GM18873 (cell line): ENCODE results near the gene CRTAC1.

Experiments used
- ATAC-seq: cut with Tn5 transposase; IDR thresholded peaks from one replicate; pipeline ENCODE4 v1.9.1; 2021; ENCODE audit warnings: mild to moderate bottlenecking, moderate library complexity, moderate number of reproducible peaks; ENCODE audit not compliant: unreplicated experiment, low FRiP score

Gene CRTAC1

DNA sequence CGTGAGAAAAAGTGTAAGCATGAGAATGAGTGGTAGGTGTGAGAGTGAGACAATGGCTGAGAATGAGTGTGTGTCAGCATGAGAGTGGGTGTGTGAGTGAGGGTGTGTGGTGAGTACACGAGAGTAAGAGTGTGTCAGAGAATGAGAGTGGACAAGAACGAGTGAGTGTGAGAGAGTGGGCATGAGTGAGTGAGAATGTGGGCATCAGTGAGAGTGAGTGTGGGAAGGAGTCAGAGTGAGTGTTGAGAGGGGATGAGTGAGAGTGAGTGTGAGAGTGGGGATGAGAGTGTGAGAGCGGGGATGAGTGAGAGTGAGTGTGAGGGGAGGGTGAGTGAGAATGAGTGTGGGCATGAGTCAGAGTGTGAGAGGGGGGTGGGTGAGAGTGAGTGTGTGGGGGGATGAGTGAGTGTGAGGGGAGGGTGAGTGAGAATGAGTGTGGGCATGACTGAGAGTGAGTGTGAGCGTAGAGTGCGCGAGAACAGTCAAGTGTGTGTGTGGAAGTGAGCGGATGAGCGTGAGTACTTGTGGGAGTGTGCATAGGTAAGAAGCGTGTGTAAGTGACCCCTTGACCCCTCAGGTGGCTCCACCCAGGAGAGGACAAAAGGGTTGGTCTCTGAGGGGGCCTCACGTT, 105.0 kb downstream of the CRTAC1 start:
- no peak for ATAC-seq

DNA sequence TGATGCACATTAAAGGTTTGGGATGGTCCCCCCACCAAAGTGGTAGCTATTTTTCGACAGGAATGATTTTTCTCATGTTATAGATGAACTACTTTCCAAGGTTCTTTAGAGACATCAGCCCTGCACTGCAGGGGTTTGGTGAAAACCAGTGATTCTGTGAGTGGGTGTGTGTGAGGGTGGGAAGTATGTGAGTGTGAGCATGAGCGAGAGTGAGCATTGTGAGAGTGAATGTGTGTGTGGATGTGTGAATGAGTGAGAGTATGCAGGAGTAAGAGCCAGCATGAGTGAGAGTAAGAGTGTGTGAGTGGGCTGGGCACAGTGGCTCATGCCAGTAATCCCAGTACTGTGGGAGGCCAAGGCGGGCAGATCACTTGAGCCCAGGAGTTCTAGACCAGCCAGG, 105.7 kb downstream of the CRTAC1 start:
- no peak for ATAC-seq

DNA sequence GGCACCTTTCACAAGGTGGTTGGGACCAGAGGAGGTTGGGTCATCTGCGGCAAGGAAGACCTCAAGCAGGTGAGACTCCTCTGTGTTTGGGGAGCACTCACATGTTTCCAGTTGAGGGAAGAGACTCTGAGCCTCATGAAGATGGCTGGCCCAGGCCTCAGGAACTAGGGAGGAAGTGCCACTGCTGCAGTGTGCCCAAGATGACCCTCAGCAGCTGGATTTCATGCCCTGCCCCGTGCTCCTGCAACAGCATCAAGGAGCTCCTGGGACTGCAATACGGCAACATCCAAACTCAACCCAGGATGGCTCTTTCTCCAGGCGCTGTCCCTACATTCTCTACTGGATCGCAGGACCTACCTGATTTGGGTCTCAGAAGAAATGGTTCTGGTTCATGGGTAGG, 106.9 kb downstream of the CRTAC1 start:
- ATAC-seq = no peak

DNA sequence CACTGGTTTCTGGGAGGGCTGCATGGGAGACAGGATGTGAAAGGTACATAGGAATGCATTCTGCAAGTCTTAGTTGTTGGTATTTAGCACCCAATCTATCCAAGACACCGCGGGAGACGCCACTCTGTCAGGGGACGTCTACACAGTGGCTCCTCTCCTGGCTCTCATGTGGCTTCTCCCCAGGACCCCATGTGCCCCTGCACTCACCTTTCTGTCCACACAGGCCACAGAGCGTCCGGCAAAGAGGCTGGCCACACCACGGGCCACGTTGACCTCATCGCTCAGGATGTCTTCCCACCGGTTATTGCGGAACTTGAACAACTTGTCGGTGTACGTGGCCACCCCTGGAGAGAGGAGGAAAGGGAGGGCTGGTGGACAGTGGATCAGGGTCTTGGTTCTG, 107.4 kb downstream of the CRTAC1 start:
- ATAC-seq = no peak

DNA sequence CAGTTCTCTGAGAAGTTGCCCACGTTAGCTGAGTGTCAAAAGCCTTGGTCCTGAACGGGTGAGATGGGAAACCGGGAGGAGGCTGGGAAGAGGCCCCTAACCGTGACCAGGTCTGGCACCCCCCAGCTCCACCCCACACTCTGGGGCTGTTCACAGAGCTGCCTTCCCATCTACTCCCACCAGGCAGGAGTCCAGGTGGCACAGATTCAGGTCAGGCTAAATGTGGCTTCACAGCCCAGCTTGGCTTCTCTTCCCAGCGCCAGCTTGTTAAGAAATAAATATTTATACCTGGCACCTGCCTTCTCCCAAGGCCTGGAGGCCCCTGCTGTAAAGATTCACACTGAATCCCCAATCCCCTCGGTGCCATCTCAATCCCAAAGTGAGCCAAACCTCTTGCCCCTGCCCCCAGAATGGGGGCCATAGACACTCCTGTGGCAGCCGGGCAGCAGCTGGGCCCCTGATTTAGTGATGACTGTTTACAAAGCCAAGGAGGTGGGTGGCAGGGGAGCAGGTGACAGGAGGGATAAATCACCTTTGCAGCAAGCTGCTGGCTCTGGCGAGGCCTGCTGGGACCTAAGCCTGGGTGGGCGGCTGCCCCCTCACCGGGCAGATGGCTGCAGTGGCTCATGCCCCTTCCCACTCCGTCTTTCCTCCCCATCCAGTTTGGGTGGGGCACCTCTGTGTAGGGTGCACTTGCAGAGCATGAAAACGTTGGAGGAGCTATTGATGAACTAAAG, 108.2 kb downstream of the CRTAC1 start:
- ATAC-seq = no peak

DNA sequence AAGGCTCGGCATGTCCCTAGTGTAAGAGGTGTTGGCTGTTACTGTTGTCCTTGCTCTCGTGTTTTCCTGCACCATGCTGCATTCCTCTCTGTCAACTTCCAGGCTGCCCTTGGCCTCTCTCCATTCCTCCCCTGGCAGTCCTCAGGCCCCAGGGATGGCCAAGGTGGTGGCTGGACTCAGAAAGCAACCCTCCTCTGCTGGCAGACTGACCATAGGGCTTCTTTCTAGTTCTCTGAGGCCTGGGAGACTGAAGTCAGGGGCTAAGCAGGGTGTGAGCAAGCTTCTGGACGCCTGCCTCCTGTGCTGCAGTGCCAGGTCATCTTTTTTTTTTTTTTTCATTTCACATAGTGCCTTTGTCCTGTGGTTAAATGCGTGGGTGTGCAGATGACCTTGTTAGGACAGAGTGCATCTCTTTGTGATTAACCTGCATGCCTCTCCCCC, 108.8 kb downstream of the CRTAC1 start:
- ATAC-seq = no peak

DNA sequence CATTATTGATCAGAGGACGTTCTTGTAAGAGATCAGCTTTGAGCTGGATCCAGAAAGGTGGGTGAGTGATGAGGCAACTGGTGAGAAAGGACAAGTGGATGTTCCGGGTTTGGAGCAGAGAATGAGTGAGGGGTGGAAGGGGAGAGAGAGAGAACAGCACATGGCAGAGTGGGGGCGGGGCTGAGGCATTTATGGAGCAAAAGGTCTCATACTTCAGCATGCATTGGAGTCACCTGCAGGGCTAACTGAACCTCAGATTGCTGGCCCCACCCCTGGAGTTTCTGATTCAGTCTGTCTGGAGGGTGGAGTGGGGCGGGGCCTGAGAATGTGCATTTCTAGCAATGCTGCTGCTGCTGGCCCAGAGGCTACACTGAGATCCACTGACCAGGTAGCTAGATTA, 109.6 kb downstream of the CRTAC1 start:
- ATAC-seq = no peak

DNA sequence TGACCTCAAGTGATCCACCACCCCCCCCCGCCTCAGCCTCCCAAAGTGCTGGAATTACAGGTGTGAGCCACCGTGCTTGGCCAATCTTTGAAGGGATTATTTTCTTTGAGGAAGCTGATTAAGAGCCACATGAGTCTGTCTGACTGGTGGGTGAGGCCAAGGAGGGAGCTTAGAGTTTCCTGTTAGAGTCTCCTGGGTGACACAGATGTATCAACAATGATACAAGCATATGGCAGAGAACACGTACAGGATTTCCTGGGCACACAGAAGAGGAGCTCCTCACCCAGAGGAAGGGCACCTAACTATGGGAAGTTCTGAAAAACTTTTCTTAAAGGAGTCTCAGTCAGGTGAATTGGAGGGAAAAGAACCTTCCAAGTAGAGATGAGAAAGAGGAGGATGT, 111.4 kb downstream of the CRTAC1 start:
- no peak for ATAC-seq

DNA sequence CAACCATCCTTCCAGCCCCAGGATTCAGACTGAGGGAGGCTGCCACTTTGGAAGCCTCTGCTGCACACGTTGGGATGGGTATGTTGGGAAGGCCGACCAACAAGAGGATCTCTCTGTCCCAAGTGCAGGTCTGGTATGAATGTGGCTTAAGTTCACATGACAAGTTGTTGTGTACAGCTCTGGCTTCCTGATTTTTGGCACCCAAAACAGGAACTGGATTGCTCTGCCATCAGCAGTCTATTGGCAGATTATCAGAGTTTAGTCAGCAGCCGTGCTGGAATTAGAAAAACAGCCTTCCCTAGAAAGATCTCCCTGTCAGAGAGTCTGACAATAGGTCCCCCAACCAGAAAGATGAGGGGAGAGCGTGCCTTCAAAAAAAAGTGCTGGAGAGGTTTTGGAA, 113.8 kb downstream of the CRTAC1 start:
- no peak for ATAC-seq

DNA sequence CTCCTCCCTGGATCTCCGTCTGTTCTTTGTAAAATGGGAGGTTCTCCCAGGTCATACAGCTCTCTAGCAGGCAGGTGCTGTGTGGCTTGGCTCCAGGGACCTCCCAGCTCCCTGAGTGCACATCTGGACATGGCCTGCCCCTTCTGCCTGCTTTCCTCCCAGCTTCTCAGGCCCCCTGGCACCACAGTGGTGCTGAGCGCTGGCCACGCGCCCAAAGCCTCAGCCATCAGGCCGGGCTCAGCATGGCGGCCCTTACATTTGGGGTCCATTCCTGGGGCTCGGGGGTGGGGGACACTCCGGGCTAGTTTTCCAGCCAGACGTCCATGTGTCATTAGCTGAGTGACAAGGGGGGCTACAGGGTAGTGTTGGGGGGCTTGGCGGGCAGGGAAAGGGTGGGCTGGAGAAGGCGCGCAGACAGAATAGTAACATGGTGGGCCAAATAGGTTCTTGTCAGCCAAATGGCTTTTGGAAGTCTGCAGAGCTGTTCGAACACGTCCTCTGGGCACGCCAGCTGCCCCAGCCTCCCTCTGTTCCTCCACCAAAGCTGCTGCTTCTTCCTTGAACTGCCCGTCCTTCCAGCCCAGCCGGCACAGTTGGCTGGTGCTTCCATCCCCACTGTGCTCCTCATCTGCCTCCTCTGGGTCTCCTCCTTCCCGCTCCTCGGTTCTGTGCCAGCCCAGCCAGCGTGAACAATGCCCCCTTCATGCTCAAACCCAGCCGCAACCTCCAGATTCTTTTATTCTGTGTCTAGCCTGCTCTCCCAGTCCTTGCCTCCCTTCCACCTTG, 114.9 kb downstream of the CRTAC1 start:
- no peak for ATAC-seq

DNA sequence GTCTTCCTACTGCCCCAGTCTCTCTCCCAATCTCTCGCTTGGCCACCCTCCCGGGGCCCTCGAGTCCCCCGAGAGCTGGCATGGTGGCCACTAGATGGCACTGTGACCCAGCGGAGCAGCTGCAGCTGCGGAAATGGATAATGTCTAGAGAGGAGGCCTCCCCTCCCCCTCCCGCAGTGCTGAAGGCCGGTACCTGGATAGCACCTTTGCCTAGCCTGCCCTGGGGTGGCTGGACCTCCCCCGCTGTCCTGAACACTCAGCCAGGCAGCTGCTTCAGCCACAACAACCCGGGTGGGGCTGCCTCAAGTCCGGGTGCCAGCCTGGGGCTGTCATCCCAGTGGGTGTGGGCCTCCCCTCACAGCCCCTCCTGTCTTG, 115.6 kb downstream of the CRTAC1 start:
- ATAC-seq = no peak

DNA sequence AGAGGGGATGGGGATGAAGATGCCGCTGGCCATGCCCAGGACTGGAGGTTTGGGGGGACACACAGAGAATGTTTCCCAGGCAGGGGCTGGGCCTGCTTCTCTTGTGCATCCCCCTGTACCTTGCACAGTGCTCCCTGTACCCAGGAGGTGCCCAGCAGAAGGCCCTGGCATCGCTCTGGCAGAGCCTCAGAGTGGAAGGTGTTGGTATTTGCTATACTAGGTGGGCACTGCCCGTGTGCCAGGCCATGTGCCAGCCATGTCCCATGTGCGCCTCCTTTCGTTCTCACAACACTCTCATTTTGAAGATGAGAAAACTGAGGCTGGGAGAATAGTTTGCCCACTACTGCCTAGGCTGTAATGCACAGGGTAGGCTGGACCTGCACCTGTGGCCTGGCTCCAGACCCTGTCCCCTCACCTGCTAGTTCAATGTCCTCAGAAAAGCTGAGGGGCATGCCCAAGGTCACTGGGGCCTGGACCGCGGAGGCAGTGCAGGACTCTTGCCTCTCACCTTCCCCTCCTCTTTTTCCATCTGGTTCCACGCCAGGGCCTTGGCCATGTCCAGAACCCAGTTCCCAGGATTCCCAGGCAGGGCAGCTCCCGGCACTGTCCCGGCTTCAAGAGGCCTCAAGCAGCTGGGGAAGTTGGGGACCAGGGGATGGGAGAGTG, 116.1 kb downstream of the CRTAC1 start:
- no peak for ATAC-seq

DNA sequence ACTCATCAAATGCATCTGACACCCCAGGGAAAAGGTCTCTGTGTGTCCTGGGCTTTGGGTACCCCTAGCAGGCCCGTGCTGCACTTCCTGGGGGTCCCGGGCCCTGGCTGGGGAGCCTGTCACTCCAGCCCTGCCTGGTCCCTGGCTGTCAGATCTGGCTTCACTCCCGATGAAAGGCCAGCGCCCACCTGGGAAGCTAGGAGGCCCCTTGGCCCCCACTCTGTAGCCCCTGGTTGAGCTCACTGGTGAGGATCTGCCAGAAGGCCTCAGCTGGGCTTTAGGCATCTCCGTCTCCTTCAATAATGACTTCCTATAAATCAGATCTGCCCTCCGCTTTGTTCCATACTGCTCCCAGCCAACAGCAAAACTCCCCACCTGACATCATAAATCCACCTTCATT, 116.8 kb downstream of the CRTAC1 start:
- no peak for ATAC-seq

DNA sequence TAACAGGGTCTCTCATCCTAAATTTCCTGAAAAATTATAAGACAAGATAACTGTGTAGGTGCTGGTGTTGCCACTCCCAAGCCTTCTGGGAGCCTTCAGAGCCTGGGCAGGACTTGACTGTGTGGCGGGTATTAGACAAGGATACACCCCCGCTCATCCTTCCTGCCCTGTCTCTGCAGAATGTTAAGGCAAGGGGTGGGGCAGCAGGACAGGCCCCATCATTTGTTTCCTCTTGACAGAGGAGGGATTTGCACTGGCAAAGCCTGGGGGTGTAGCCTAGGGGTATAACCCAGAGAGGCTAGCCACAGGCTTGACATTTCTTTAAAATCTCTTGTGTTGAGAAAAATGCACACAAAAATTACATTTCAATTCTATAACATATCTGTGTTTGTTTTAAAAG, 117.2 kb downstream of the CRTAC1 start:
- ATAC-seq = no peak

DNA sequence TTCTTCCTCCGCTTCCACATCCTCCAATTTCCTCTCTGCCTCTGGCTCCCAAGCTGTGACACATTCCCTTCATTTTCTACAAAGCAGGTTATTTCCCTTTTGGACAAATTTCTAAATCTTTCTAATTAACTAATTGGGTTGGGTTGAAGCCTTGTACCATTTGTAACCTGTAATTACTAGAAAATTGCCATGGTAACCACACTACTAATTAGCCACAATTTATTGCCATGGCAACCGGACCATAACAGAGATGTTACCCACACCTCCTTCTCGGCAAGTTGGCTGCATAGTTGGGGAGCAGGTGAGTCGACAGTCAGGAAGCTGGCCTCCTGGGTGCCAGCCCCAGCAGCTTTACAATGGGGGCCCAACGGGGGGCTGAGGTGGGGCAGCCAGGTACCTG, 119.2 kb downstream of the CRTAC1 start:
- ATAC-seq = no peak

DNA sequence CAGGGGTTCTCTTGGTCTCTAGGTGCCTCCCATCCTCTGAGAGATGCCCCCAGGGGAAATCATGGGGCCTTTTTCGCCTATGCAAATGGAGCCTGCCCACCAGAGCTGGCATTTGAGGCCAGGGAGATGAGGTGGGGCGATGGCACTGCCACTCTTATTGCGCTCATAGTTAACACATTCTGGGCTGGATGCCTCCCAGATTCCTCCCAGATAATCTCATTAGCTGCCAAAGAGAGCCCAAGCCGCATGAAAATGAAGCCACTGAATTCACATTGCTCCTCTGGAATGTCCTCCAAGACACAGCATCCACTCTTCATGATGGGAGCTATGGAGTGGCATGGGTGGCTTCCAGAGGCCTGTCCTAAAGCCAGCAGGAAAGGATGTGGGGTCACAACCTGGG, 119.8 kb downstream of the CRTAC1 start:
- ATAC-seq = no peak

DNA sequence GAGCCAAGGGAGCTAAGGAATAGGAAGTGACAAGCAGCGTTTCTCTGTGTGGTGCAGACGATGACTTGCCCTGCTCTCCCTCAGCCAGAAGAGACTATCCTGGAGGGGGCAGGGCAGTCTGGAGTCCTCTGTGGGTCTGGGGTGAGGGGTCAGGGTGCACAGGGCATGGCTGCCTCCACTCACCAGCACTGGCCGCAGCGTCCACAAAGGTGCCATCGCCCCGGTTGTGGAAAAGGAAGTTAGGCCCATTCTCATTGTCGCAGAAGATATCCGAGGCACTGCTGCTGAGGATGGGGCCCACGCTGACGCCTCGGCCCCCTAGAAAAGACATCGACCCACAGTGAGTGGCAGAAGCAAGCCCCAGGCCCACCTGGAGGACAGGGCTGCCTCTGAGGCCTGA, 122.6 kb downstream of the CRTAC1 start:
- no peak for ATAC-seq

DNA sequence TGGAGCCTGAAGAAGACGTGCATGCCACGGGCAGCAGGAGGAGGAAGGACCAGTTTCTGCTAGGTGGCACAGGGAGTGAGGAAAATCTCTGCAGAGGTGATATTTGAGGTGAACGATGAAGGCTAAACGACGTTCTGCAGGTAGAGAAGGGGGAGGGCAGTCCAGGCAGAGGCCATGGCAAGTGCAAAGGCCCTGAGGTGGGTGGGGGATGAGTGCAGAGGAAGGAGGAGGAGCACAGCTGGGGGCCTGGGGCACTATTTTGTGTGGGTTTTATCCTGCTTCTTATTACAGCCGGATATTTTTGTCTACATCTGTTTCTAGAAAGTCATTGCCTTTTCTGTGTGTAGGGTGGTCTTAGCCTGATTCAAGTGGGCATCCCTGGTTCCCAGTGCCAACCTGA, 123.2 kb downstream of the CRTAC1 start:
- no peak for ATAC-seq

DNA sequence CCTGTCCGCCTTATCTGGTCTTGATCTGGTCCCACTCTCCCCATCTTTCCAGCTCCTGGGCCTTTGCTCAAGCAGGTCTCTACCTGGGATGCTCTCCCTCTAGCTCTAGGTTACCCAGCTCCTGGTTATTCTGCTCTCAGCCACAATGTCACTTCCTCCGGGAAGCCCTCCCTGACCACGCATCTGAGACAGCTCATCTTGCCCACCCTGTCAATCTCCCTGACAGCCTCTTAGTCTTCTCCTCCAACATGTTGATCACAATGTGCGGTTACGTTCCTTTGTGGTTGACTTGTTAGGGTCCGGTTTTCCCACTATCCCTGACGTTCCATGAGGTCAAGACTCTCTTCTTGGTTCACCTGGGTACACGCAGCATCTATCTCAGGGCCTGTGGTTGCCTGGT, 125.1 kb downstream of the CRTAC1 start:
- ATAC-seq = no peak

DNA sequence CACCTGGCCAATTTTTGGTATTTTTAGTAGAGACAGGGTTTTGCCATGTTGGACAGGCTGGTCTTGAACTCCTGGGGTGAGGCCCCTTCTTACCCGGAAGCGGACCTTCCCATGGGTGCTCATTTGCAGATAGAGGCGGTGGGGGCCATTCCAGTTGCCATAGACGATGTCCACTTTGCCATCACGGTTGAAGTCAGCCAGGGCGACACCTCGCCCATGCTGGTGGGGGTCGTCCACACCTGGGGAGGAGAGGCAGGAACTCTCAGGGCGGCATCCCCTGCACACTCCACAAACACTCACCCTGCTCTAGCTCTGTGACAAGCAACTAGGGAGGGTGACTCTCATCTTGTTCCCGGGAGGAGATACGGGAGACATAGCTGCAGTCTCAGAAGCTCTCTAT, 125.8 kb downstream of the CRTAC1 start:
- no peak for ATAC-seq

DNA sequence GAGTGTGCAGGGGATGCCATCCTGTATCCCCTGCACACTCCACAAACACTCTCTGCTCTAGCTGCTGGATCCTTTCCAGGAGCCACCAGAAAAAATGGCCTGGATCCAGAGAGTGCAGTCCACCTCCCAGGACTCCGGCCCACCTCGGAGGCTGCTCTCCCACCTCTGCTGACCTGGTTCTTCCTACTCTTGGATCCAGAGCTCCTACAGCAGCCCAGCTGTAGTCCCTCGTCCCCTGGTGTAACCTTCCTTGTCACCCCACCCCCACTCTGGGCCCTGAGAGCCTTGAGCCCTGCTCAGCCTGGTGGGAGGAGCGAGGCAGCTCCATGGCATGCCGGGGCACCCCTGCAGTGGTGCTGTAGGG, 126.4 kb downstream of the CRTAC1 start:
- ATAC-seq = no peak
